RWPE1 (cell line): ENCODE results near the gene CLDN9.

ENCODE experiments used
- CTCF ChIA-PET: fragments of 350-600 bp; sonication (Branson Sonifier 250); formaldehyde crosslinking; extraction: SDS; loops from one replicate; lab custom pipeline; 2021; lab: Yijun Ruan, JAX
- POLR2A ChIA-PET: fragments of 400-600 bp; formaldehyde crosslinking; extraction: SDS; loops from one replicate; lab custom pipeline; 2020; ENCODE audit warnings: antibody characterized with exemption; ENCODE audit not compliant: low non-redundant PET; lab: Yijun Ruan, JAX
- DNase-seq: peaks from one replicate; pipeline ENCODE4 v3.0.0; 2012; ENCODE audit warnings: low spot score
- H3K27ac ChIP-seq: fragments of 450-650 bp; 2 replicates; pipeline ENCODE4 v1.5.1; 2017
- TF ChIP-seq, protein P1 (sequence below): fragments of 450-650 bp; conservative IDR thresholded peaks from 2 replicates; pipeline ENCODE4 v1.5.1; 2017; ENCODE audit warnings: low read depth, mild to moderate bottlenecking

The CLDN9 gene

DNA sequence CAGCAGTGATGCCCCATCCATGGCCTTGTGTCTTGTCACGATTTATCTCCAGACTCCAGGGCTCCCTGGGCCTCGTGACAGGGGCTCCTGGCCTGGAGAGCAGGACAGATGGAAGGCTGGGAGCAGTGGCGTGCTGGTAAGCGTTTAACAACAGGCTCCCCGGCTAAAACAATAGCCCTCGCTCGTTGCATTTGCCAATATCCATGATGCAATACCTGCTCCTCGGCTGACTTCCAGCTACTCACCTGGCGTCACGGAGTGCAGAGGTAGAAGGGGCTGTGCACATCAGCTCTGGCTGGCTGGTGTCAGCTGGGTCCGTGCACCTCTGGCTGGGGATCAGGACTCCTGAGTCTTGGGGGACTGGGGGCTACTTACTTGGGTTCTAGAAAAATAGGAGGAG, 25.5 kb downstream of the CLDN9 start:
- ChIA-PET POLR2A (no interaction called here), CTCF (interaction anchor here (0.6 to 1.2 kb wide), 5 partner anchors 9 to 1423 kb away, joined by 3 to 4 read pairs (median 3); no protein-coding TSS in a partner anchor)
- DNase-seq = peak; percentile 79
- no peak overlapping the region for H3K27ac ChIP-seq
- TF ChIP-seq, protein P1, sequence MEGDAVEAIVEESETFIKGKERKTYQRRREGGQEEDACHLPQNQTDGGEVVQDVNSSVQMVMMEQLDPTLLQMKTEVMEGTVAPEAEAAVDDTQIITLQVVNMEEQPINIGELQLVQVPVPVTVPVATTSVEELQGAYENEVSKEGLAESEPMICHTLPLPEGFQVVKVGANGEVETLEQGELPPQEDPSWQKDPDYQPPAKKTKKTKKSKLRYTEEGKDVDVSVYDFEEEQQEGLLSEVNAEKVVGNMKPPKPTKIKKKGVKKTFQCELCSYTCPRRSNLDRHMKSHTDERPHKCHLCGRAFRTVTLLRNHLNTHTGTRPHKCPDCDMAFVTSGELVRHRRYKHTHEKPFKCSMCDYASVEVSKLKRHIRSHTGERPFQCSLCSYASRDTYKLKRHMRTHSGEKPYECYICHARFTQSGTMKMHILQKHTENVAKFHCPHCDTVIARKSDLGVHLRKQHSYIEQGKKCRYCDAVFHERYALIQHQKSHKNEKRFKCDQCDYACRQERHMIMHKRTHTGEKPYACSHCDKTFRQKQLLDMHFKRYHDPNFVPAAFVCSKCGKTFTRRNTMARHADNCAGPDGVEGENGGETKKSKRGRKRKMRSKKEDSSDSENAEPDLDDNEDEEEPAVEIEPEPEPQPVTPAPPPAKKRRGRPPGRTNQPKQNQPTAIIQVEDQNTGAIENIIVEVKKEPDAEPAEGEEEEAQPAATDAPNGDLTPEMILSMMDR = no peak

DNA sequence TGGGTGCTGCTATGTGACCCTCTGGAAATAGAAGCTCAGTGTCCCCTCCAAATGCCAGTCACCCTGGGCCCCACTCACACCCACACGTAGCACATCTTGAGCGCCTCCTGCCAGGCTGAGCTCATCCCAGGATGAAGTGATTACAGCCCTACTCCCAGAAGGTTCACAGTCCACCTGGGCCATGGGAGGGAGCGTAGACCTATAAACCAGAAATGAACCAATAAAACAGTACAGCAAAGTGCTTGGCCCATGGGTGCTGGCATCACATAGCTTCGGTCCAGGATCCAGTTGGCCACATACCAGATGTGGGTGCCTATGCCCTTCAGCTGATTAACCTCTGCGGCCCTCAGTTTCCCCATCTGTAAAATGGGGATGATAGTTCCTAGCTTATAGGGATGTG, 26.2 kb downstream of the CLDN9 start:
- H3K27ac ChIP-seq = no peak overlapping the region
- POLR2A ChIA-PET = no interaction called here
- CTCF ChIA-PET = interaction anchor here (0.7 to 1.2 kb wide), 3 partner anchors 10 to 105 kb away, joined by 3 to 4 read pairs (median 3); no protein-coding TSS in a partner anchor
- no peak for DNase-seq
- TF ChIP-seq, protein P1 = no peak

DNA sequence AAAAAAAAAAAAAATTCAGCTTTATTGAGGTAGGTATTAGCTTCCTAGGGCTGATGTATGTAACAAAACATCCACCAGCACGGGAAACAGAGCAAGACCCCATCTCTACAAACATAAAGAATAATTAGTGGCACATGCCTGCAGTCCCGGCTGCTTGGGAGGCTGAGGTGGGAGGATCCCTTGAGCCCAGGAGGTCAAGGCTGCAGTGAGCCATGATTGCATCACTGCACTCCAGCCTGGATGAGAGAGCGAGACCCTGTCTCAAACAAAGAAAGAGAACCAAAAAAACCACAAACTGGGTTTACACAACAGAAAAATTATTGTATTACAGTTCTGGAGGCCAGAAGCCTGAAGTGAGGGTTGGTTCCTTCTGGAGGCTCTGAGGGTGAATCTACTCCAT, 29.7 kb downstream of the CLDN9 start:
- DNase-seq = no peak
- CTCF ChIA-PET = interaction anchor here (0.7 to 1.4 kb wide), 3 partner anchors 9 to 17 kb away, joined by 3 to 5 read pairs (median 5); no protein-coding TSS in a partner anchor
- TF ChIP-seq, protein P1 = no peak
- POLR2A ChIA-PET = no interaction called here
- no peak overlapping the region for H3K27ac ChIP-seq

DNA sequence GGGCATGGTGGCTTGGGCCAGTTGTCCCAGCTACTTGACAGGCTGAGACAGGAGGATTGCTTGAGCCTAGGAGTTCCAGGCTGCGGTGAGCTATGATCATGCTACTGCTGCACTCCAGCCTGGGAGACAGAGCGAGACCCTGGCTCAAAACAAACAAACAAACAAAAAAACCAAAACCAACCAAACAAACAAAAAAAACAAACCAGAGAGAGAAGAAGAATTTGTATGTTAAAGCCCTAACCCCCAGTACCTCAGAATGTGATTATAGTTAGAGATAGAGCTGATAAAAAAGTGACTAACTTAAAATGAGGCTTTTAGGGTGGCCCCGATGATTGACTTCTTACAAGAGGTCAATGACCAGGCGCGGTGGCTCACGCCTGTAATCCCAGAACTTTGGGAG, 32.0 kb downstream of the CLDN9 start:
- no peak overlapping the region for H3K27ac ChIP-seq
- no peak for DNase-seq
- TF ChIP-seq, protein P1 = no peak
- ChIA-PET POLR2A (no interaction called here), CTCF (interaction anchor here (0.7 to 2.3 kb wide), 2 partner anchors 13 to 36 kb away, joined by 3 to 12 read pairs; no protein-coding TSS in a partner anchor)

DNA sequence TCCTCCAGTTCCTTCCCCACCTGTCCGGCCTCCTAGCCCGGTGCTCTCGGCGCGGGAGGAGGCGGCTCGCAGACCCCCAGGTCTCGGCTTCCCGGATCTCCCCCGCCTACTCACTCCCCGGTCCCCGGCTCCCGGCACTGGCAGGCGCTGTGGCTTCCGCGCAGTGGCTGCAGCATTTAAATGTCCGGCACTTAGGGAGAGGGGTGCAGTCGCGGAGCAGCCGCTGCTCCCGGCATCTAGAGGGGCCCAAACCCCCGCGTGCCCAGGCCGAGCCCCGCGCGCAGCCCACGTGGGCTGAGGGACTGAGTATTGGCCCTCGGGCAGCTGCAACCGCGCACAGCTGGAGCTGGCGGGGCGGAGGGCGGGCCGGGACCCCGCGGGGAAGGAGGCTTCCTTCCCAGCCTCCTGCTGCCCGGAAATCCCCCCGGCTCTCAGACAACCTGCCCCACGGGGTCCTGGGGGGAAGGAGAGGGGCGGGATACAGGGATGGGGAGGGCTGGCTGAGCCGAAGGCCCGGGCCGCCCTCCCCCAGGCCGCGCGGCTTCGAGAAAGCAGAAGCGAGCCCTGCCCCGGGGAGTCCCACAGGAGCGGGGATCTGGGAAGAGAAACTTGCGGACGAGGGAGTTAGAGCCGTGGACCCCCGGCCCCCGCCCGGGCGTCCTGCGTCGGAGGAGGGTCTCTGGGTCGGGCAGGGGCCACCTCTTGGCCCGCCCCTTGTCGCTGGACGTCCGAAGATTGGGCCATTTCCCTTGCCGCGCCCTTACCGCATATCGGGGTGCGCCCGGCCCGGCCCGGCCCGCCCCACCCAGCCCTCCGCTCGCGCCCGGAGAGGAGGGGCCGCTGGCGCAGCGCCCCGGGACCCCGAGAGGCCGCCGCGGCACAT, 33.3 kb downstream of the CLDN9 start, which contains the start of gene MMP25:
Gene MMP25, plus strand, starts transcription at position 804 of the 883 bp plus-strand sequence. CDS start 357 bp downstream, outside the sequence.
- DNase-seq = no peak
- ChIA-PET CTCF (interaction anchor here (0.6 to 2.3 kb wide), 2 partner anchors 14 to 65 kb away, joined by 8 to 12 read pairs; no protein-coding TSS in a partner anchor), POLR2A (no interaction called here)
- H3K27ac ChIP-seq = no peak within 1 kb of the TSS
- TF ChIP-seq, protein P1 = no peak

DNA sequence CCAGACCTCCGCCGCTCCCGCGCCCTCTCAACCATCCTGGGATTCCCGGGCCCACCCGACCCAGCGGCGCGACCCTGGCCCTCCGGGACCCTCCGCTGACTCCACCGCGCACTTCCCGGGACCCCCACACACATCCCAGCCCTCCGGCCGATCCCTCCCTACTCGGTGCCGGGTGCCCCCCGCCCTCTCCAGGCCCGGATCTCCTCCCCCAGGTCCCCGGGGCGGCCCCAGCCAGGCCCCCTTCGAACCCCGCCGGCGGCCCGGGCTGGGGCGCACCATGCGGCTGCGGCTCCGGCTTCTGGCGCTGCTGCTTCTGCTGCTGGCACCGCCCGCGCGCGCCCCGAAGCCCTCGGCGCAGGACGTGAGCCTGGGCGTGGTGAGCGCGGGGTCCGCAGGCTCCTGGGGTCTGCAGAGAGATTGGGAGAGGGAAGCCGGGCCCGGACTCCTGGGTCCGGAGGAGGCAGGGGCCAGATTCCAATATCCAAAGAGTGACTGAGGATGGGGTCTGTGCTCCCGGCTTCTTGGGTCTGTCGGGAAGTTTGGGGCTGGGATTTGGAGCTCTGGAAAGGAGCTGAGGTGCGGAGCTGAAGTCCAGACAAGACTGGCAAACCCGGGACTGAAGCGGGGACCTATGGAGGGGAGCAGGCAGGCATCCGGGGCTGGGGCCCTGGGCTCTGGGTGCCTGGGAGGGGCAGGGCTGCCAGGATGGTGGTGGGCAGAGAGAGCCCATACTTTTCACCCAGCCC, 34.1 kb downstream of the CLDN9 start:
- H3K27ac ChIP-seq = no peak overlapping the region
- no peak for DNase-seq
- TF ChIP-seq, protein P1 = no peak
- POLR2A ChIA-PET = interaction anchor here (0.8 kb wide), 1 partner anchor 10 kb away, joined by 3 read pairs; no protein-coding TSS in a partner anchor
- CTCF ChIA-PET = interaction anchor here (0.9 to 2.8 kb wide), 2 partner anchors 12 to 15 kb away, joined by 4 to 22 read pairs; no protein-coding TSS in a partner anchor
